ENCODE data around the gene MLXIPL. TPM values are rescaled to one million over a fixed set of nuclear protein-coding genes. Genes with fewer than 3 reads are reported as not detected.

The MLXIPL gene
- total RNA-seq, 2 experiments from 2014 or later = 0.22 TPM; not detected in 1

Other genes with a start within 250 kb of the MLXIPL start
- gene FZD9, start 190.7 kb downstream of the MLXIPL start, total RNA-seq = under 1 TPM in 1 of 2 experiments, not detected in 1; 0.10 TPM
- 10 to 100 TPM; 67.6 to 69.9 TPM for gene BAZ1B, start 102.2 kb downstream of the MLXIPL start, total RNA-seq
- gene BCL7B, start 66.8 kb downstream of the MLXIPL start, total RNA-seq = 10 to 100 TPM; 38.5 to 44.1 TPM
- 10 to 100 TPM; 21.5 to 23.6 TPM for gene TBL2, start 45.9 kb downstream of the MLXIPL start, total RNA-seq
- not detected for gene VPS37D, start 43.3 kb upstream of the MLXIPL start, total RNA-seq
- 1 to 10 TPM; 4.2 to 4.4 TPM for gene DNAJC30, start 58.9 kb upstream of the MLXIPL start, total RNA-seq
- 100 to 1,000 TPM in 1 of 2 experiments, 10 to 100 TPM in 1; 95.1 to 110 TPM for gene BUD23, start 59.1 kb upstream of the MLXIPL start, total RNA-seq
- gene STX1A, start 95.1 kb upstream of the MLXIPL start, total RNA-seq = 10 to 100 TPM; 23.7 to 24.1 TPM
- 10 to 100 TPM in 1 of 2 experiments, 1 to 10 TPM in 1; 9.4 to 11.3 TPM for gene ABHD11, start 114.3 kb upstream of the MLXIPL start, total RNA-seq
- not detected for gene CLDN3, start 145.7 kb upstream of the MLXIPL start, total RNA-seq
- under 1 TPM; 0.10 to 0.25 TPM for gene CLDN4, start 206.5 kb upstream of the MLXIPL start, total RNA-seq
- 1 to 10 TPM; 1.7 to 2.2 TPM for gene METTL27, start 218.0 kb upstream of the MLXIPL start, total RNA-seq
- gene TMEM270, start 236.6 kb upstream of the MLXIPL start, total RNA-seq = not detected